GM20000 (cell line): ENCODE data around the gene COL1A1.
A peak's percentile ranks its signal among the peaks of the same experiment; 100 is the strongest.

Experiments
- DNase-seq: peaks from one replicate; pipeline ENCODE4 v3.0.0; 2012; ENCODE audit warnings: low spot score
- CTCF ChIP-seq: IDR thresholded peaks from 2 replicates; pipeline ENCODE4 v1.5.1; 2012; ENCODE audit warnings: mild to moderate bottlenecking, control low read depth; ENCODE audit errors: extremely low read depth, missing control alignments

The COL1A1 gene

GRCh38 chr17:50187751-50188530, 13.5 kb downstream of the COL1A1 start:
- no peak for DNase-seq
- no peak for TF ChIP-seq CTCF

GRCh38 chr17:50187394-50187725, 14.1 kb downstream of the COL1A1 start:
- no peak for TF ChIP-seq CTCF
- no peak for DNase-seq

GRCh38 chr17:50186661-50187393, 14.6 kb downstream of the COL1A1 start:
- no peak for DNase-seq
- no peak for TF ChIP-seq CTCF

GRCh38 chr17:50185631-50186471, 15.6 kb downstream of the COL1A1 start:
- TF ChIP-seq CTCF = no peak
- DNase-seq = no peak

GRCh38 chr17:50184611-50185398, 16.6 kb downstream of the COL1A1 start:
- peak; percentile 53 for DNase-seq
- no peak for TF ChIP-seq CTCF

GRCh38 chr17:50184064-50184463, 17.4 kb downstream of the COL1A1 start:
- no peak for TF ChIP-seq CTCF
- no peak for DNase-seq
